GM12873 (cell line): ENCODE results near the gene LEPROT.

Source experiments
- TF ChIP-seq, protein P1 (sequence below): IDR thresholded peaks from 2 replicates; pipeline ENCODE4 v1.5.1; 2012; ENCODE audit warnings: low read depth, mild to moderate bottlenecking, moderate library complexity, low read length, control low read depth; ENCODE audit not compliant: insufficient read depth; ENCODE audit errors: missing control alignments

Gene LEPROT

DNA sequence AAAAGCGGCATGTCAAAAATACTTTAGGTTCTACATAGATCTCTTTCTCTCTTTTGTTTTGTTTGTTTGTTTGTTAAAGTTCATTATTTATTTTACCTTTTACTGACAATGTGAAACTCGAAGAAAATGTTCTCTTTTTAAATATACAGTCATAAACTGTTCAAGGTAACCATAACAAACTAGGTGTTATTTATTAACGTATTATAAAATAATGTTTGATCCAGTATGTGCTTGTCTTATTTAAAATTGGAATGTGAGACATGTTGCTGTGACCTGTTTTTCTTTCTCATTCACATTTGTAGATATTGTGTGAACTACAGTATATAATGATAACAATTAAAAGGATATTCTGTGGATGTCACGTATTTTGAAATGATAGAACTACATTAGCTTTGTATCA is 5.9 kb upstream of the LEPROT start:
- TF ChIP-seq, protein P1, sequence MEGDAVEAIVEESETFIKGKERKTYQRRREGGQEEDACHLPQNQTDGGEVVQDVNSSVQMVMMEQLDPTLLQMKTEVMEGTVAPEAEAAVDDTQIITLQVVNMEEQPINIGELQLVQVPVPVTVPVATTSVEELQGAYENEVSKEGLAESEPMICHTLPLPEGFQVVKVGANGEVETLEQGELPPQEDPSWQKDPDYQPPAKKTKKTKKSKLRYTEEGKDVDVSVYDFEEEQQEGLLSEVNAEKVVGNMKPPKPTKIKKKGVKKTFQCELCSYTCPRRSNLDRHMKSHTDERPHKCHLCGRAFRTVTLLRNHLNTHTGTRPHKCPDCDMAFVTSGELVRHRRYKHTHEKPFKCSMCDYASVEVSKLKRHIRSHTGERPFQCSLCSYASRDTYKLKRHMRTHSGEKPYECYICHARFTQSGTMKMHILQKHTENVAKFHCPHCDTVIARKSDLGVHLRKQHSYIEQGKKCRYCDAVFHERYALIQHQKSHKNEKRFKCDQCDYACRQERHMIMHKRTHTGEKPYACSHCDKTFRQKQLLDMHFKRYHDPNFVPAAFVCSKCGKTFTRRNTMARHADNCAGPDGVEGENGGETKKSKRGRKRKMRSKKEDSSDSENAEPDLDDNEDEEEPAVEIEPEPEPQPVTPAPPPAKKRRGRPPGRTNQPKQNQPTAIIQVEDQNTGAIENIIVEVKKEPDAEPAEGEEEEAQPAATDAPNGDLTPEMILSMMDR, result no peak

DNA sequence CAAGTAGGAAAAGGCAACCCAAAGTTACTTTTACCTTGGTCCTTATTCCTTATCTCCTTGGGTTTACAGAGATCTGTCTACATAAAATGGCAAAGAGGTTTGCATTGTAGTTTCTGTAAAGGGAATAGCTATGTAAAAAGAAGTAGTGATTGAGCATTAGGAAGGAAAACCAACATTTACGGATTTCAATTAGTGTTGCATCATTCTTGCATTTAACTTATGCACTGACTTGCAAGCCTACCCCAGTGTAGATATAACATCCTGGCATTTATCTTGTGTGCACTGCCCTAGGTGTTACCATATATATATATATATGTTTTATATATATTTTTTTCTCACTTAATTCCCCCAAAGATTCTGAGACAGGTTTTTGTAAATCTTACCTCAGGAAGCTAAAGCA is 3.7 kb upstream of the LEPROT start:
- TF ChIP-seq, protein P1, result no peak

DNA sequence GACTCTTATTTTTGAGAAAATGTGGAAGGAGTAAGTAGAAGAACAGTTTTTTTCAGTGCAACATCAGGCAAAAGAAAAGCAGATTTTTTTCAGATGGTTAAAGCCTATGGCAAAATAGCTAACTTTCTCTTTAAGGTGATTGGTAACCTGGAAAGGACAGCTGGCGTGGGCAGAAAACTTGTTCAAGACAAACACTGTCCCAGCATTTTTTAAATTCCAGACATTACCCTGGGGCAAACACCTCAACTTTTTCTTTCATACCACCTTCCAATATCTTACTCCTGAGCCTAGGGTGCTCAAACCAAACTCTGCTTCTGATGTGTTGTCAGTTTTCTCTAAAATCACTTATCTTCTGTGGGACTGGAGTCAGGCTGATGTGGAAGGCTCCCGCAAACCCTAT is 2.7 kb upstream of the LEPROT start:
- TF ChIP-seq, protein P1, result no peak

DNA sequence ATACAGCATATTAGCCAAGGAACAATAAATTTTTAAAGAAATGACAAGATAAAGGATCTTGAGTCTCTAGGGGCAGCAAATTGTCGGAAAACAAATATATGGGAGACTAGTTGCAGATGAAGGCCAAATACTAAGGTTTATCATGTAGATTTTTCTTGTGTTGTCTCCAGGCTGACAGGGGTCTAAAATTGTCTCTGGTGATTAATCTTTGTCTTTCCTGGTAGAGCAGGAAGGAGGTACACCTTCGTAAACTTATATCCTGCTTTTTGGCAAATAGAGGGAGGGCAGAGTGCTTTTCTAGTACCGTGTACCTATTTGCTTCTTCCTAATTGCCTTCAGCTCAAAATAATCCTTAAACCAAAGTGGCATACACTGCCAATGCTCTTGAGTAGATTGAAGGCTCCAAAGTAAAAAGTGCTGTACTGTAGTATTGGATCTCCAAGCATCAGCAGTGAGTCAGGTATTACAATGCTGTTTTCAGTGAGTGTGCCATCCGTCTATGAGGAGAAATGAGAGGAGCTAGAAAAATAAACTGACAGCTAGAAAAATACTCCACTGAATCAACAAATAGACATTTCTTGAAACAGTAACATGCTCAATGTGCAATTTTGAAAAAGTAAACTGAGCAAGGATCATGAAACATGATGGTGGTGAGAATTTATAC is 1.8 kb upstream of the LEPROT start:
- TF ChIP-seq, protein P1, result no peak

DNA sequence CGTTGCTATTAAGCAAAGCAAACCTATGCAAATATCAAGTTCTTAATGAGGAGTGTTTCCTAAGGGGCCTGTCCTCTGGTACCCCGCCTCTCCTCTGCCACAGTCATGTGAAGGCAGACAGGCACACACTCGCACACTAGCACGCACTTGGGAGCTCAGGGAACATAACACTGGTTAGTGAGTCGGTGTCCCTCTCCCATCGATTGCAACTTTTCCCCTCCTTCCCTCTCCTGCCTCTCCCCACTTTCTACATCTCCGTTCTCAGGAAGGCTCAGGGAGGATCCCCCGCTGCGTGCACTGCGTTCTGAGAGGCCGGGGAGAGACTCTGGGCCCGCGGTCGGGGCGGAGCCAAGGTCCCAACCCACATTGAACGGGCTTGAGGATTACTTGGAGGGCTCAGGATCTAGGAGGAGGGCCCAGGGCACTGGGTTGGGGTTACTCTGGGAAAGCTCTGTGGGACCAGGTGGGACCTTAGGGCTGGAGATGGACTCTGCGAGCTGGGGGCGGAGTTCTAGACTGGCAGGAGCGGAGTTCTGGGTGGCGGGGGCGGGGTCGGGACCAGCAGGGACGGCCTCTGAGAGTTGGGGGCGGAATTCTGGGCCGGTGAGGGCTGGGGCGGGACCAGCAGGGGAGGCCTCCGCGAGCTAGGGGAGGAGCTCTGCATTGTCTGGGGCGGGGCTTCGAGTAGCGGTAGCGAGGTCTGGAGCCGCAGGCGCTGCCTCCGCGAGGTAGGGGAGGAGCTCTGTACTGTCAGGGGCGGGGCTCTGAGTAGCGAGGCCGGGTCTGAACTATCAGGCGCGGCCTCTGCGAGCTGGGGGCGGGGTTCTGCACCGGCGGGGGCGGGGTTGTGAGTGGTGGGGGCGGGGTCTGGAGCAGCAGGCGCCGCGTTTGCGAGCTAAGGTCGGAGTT is 533 bp upstream of the LEPROT start:
- TF ChIP-seq, protein P1, result no peak

DNA sequence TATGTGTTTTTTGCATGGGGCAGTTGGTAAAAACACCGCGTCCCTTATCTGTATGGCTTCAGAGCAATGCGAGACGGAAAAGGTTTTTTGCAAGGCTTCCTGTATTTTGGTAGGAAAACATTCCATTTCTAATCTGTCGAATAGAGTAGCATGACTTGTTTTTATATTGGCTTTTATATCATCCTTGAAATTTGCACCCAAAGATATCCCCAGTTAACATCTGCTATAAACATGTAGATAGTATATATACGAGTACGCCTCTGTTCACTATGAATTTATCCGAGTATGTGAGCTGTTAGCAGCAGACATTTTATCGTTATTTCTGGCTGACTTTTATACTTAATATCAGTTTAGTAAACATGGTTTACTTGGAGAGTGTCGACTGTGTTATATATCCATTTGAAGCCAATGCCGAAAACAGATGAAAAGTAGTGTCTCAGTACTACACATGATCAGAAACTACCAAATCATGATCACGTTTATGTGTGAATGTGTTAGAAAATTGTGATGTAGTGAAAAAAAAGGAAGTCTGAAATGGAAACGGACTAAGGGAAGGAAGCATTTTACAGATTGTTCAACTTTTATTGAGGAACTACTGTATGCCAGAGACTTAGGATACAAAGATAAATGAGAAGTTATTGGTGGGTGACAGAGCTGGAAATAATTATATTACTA is 1.0 kb downstream of the LEPROT start:
- TF ChIP-seq, protein P1, result no peak
